Esophagus (tissue), 2 donors: ENCODE data around the gene HSPA8. TPM values are rescaled to one million over a fixed set of nuclear protein-coding genes. Genes with fewer than 3 reads are reported as not detected.

Source experiments
- H3K27ac ChIP-seq, 2 donors: one replicate each; pipeline ENCODE4 v1.5.1; 2013; ENCODE audit warnings: low read depth in 2 of 2, mild to moderate bottlenecking in 2 of 2, inconsistent platforms in 1 of 2, low read length in 1 of 2, moderate library complexity in 1 of 2
- H3K27me3 ChIP-seq, 2 donors: one replicate each; pipeline ENCODE4 v1.6.1; 2013; ENCODE audit warnings: low read length in 2 of 2, control low read depth in 1 of 2, mild to moderate bottlenecking in 1 of 2; ENCODE audit not compliant: insufficient read depth in 2 of 2, control insufficient read depth in 1 of 2
- H3K36me3 ChIP-seq, 2 donors: one replicate each; pipeline ENCODE4 v1.6.1; 2013; ENCODE audit warnings: low read length in 1 of 2; ENCODE audit not compliant: control insufficient read depth in 2 of 2, insufficient read depth in 2 of 2
- H3K4me1 ChIP-seq, 2 donors: one replicate each; pipeline ENCODE4 v1.6.1; 2013; ENCODE audit warnings: low read length in 1 of 2; ENCODE audit not compliant: control insufficient read depth in 2 of 2, insufficient read depth in 2 of 2
- H3K4me3 ChIP-seq, 2 donors: one replicate each; pipeline ENCODE4 v1.5.1; 2013; ENCODE audit warnings: low read length in 2 of 2, mild to moderate bottlenecking in 2 of 2, low read depth in 1 of 2, moderate library complexity in 1 of 2
- H3K9me3 ChIP-seq, 2 donors: one replicate each; pipeline ENCODE4 v1.6.1; 2013; ENCODE audit warnings: mild to moderate bottlenecking in 2 of 2, low read depth in 1 of 2, low read length in 1 of 2, moderate library complexity in 1 of 2; ENCODE audit not compliant: control insufficient read depth in 2 of 2, insufficient read depth in 1 of 2
- WGBS, 2 donors: extraction: QIAGEN DNeasy Blood & Tissue Kit; methylation state at CpG; one replicate each; pipeline ENCODE4 v1.1.7; 2013; 5-methylcytosine and 5-hydroxymethylcytosine counted together
- polyA plus RNA-seq, 2 donors: library from polyadenylated mRNA; stranded (reverse); fragments of 200-250 nt; gene quantifications; one replicate each; pipeline ENCODE4 v1.2.3, GENCODE V29; 2013
- donor health status: healthy with polysubstance abuse.
- donor health status: Bipolar disorder and iron deficiency.

The HSPA8 gene
- polyA plus RNA-seq = 100 to 1,000 TPM in 1 of 2 donors, 10 to 100 TPM in 1; 64.9 to 504 TPM

DNA sequence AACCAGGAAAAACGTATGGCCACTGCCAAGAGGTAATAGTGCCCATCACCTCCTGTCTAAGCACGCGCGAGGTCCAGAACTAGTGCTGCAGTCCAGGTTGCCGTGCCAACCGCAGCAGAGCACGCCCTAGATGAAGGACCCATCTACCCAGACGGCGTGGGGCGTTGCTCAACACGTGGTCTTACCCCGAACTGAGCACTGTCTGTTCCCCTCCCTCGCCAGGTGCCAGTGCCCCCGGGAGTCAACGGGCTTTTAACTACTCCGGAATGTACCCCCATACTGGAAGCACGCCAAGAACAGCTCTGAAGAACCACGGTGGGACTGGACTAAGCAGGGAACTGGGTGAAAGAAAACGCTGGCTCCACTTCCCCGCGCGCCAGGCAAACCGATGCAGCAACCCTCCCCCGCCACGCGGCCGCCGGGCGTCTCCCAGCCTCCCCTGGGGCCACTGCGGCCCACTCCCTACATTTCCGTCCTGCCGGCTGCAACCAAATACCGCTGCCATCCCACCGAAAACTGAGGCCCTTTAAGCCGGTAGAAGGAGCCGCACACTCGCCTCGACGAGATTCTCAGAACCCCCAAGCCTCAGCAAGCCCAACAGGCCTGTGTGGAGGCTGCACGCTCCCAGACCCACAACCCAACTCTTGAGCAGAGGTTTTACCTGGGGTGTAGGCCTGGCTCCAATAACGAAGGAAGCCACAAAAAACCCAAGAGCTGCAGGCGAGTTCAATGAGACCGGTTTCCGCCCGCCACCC, at the start of gene HSPA8:
HSPA8 (minus strand) TSS at position 734 of the 755 bp plus-strand sequence. CDS start 812 bp downstream, outside the sequence.
- H3K4me1 ChIP-seq = peaks cover 3 to 7% of the 10 kb centered on the region in 2 donors

DNA sequence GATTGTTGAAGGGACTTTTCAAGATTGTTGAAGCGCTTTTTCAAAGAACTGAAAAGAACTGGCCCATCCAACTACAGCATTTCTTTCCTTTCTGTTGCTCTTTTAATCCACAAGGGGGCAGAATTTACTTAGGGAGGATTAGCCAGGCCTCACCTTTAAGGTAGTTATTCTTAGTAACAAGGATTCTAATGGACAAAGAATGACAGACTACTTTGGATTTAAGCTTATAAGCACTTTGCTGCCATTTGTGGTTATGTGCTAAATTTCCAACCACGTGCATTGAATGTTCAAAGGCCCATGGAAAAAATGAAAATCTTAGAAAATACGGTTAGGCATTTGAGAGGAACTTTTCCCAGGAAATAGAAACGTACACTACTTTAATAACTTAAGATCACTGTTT, 49.5 kb upstream of the HSPA8 start:
- Histone ChIP-seq H3K27ac (no peak overlapping the region), H3K4me1 (no peaks in the 10 kb centered on the region), H3K36me3 (no peaks in the 10 kb centered on the region), H3K4me3 (no peak overlapping the region), H3K9me3 (peaks cover 0 to 4% of the 10 kb centered on the region in 2 donors), H3K27me3 (no peaks in the 10 kb centered on the region)
- 58 to 66% methylated on average over 4 of the region's 4 CpGs for WGBS, 2 donors

More for the DNA sequence above, at the start of gene HSPA8:
- Histone ChIP-seq H3K36me3 (peaks cover 12 to 26% of the 10 kb centered on the region in 2 donors), H3K27ac (peak within 1 kb of the TSS; percentile 98 to 100), H3K4me3 (peak within 1 kb of the TSS; percentile 90 to 98), H3K9me3 (no peaks in the 10 kb centered on the region), H3K27me3 (no peaks in the 10 kb centered on the region)
- 1% methylated on average over 43 to 45 of the region's 45 CpGs for WGBS, 2 donors

- Histone ChIP-seq H3K4me3 (no peak overlapping the region), H3K9me3 (no peaks in the 10 kb centered on the region), H3K27ac (no peak overlapping the region), H3K4me1 (no peaks in the 10 kb centered on the region), H3K27me3 (no peaks in the 10 kb centered on the region), H3K36me3 (no peaks in the 10 kb centered on the region)
- WGBS, 2 donors = 64 to 76% methylated on average over 8 of the region's 8 CpGs
Measured at GRCh38 chr11:123110397-123110796, 48.5 kb upstream of the HSPA8 start.

- Histone ChIP-seq H3K27me3 (no peaks in the 10 kb centered on the region), H3K4me1 (no peaks in the 10 kb centered on the region), H3K4me3 (no peak overlapping the region), H3K27ac (no peak overlapping the region), H3K9me3 (no peaks in the 10 kb centered on the region), H3K36me3 (no peaks in the 10 kb centered on the region)
- WGBS, 2 donors = 75 to 84% methylated on average over 4 of the region's 4 CpGs
Measured at GRCh38 chr11:123107945-123108495, 46.1 kb upstream of the HSPA8 start.

DNA sequence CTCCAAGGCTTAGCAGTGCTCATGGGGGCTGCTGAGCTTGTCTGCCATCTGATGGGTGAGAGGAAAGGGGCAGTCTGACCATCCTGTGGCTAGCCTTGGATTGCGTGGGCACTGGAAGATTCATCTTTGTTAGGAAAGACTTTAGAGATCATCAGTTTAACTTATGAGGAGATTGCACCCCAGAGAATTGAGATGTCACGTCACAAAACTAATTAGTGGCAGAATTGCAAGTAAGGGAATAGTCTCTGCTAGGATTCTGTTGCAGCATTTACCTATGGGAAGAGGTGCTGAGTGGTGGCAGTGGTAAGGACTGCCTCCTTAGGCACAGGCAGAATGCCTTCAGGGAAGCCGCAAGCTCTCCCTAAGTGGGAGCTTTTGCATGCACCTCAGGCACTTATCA, 42.8 kb upstream of the HSPA8 start:
- Histone ChIP-seq H3K27ac (no peak overlapping the region), H3K4me1 (no peaks in the 10 kb centered on the region)

DNA sequence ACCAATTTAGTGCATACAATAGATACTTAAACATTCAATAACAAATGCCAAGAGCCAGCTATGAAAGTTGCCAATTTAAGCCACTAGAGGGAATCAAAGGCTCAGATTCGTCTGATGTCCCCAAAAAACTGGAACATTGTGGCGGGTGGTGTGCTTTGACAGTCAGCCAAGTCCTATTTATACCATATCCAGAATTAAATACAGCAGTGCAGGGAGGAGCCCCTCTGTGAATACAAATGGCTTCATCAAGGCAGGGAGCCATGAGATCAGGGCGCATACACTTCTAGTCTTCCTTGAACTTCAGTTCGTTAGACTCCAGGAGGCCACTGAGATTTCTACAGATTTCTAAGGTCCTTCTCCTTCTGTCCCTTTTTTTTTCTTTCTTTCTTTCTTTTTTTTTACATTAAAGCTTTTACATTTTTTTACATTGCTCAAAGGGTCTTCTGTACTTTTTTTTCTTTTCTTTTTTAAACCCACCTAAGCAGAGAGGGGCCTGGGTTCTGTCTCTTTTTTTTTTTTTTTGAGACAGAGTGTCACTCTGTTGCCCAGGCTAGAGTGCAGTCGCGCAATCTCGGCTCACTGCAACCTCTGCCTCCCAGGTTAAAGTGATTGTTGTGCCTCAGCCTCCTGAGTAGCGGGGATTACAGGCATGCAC, 41.5 kb upstream of the HSPA8 start:
- H3K36me3 ChIP-seq = no peaks in the 10 kb centered on the region
- no peak overlapping the region for H3K27ac ChIP-seq
- no peaks in the 10 kb centered on the region for H3K9me3 ChIP-seq
- 53 to 58% methylated on average over 8 of the region's 8 CpGs for WGBS, 2 donors
- H3K27me3 ChIP-seq = no peaks in the 10 kb centered on the region
- H3K4me1 ChIP-seq = no peaks in the 10 kb centered on the region
- H3K4me3 ChIP-seq = no peak overlapping the region

More for the DNA sequence above, 42.8 kb upstream of the HSPA8 start:
- no peaks in the 10 kb centered on the region for H3K27me3 ChIP-seq
- no peaks in the 10 kb centered on the region for H3K9me3 ChIP-seq
- no peak overlapping the region for H3K4me3 ChIP-seq
- no peaks in the 10 kb centered on the region for H3K36me3 ChIP-seq
- 89 to 90% methylated on average over 3 of the region's 3 CpGs for WGBS, 2 donors

DNA sequence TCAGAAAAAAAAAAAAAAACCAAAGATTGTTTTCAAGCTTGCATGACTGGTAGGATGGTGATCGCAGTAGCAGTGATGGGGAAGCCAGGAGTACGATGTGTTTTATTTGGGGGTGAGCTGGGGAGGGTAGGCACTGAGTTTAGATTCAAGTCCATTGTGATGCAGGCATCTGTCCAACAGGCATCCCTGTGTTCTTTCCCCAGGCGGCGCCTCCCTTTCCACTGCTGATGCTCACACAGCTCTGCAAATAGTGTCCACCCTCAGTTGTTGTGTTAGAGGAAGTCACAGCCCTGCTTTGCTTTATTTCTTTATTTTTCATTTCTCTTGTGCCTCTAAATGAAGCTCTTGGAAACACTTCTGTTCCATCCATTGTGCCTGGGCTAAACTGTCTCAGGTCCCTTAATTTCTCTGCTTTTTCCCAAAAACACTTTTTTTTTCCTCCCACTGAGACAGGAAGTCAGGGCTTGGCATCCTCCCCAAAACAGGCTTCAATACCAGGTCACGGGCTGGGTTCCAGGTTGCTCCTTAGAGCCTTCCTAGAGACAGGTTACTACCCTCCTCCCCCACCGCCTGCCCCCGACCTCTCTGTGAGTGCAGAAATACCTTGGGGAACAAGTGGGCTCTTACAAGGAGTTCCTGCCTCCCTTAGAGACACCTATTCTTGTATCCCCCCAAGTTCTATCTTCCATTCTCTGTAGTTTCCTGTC, 38.6 kb upstream of the HSPA8 start:
- Histone ChIP-seq H3K27me3 (no peaks in the 10 kb centered on the region), H3K4me3 (no peak overlapping the region), H3K4me1 (no peaks in the 10 kb centered on the region), H3K36me3 (no peaks in the 10 kb centered on the region), H3K9me3 (no peaks in the 10 kb centered on the region), H3K27ac (no peak overlapping the region)
- WGBS, 2 donors = 59 to 67% methylated on average over 7 of the region's 7 CpGs

GRCh38 chr11:123098990-123099389, 37.1 kb upstream of the HSPA8 start:
- Histone ChIP-seq H3K4me1 (no peaks in the 10 kb centered on the region), H3K27me3 (no peaks in the 10 kb centered on the region), H3K36me3 (no peaks in the 10 kb centered on the region), H3K9me3 (no peaks in the 10 kb centered on the region), H3K27ac (no peak overlapping the region), H3K4me3 (no peak overlapping the region)
- WGBS, 2 donors = 64 to 83% methylated on average over 3 of the region's 3 CpGs

GRCh38 chr11:123093739-123094138, 31.8 kb upstream of the HSPA8 start:
- no peak overlapping the region for H3K27ac ChIP-seq
- H3K4me3 ChIP-seq = no peak overlapping the region
- H3K9me3 ChIP-seq = no peaks in the 10 kb centered on the region
- no peaks in the 10 kb centered on the region for H3K27me3 ChIP-seq
- H3K36me3 ChIP-seq = no peaks in the 10 kb centered on the region
- 87 to 90% methylated on average over 3 of the region's 3 CpGs for WGBS, 2 donors
- H3K4me1 ChIP-seq = no peaks in the 10 kb centered on the region
